H9 (cell line): ENCODE data around the gene NT5DC1. TPM values are rescaled to one million over a fixed set of nuclear protein-coding genes. Genes with fewer than 3 reads are reported as not detected.

ENCODE experiments used
- DNase-seq: peaks from one replicate; pipeline ENCODE4 v3.0.0-alpha.2; 2017
- H2AFZ ChIP-seq: one replicate; pipeline ENCODE4 v1.6.1; 2013; ENCODE audit warnings: mild to moderate bottlenecking, low read length, control low read depth, moderate library complexity
- H2AK5ac ChIP-seq: 2 replicates; pipeline ENCODE4 v1.6.1; 2013; ENCODE audit warnings: low read length, control low read depth, mixed read lengths; ENCODE audit not compliant: insufficient read length
- H2BK120ac ChIP-seq: one replicate; pipeline ENCODE4 v1.6.1; 2013; ENCODE audit warnings: low read depth, mild to moderate bottlenecking, low read length, control low read depth, inconsistent platforms; ENCODE audit not compliant: poor library complexity, severe bottlenecking
- H2BK12ac ChIP-seq: 2 replicates; pipeline ENCODE4 v1.6.1; 2013; ENCODE audit warnings: low read length, control low read depth, mixed read lengths, low read depth; ENCODE audit not compliant: insufficient read length
- H2BK15ac ChIP-seq: 2 replicates; pipeline ENCODE4 v1.6.1; 2013; ENCODE audit warnings: low read depth, low read length, control low read depth
- H2BK20ac ChIP-seq: one replicate; pipeline ENCODE4 v1.6.1; 2013; ENCODE audit warnings: low read depth, mild to moderate bottlenecking, low read length, control low read depth, inconsistent platforms; ENCODE audit not compliant: poor library complexity, severe bottlenecking
- H2BK5ac ChIP-seq: 2 replicates; pipeline ENCODE4 v1.6.1; 2013; ENCODE audit warnings: low read length, control low read depth, mixed read lengths; ENCODE audit not compliant: insufficient read length
- H3K14ac ChIP-seq: 2 replicates; pipeline ENCODE4 v1.6.1; 2013; ENCODE audit warnings: low read length, control low read depth; ENCODE audit not compliant: insufficient read depth
- H3K18ac ChIP-seq: 2 replicates; pipeline ENCODE4 v1.6.1; 2013; ENCODE audit warnings: low read depth, mild to moderate bottlenecking, mixed read lengths, low read length, control low read depth; ENCODE audit not compliant: insufficient read length
- H3K23ac ChIP-seq: 2 replicates; pipeline ENCODE4 v1.6.1; 2013; ENCODE audit warnings: low read length, control low read depth, mixed read lengths, low read depth; ENCODE audit not compliant: insufficient read length
- H3K23me2 ChIP-seq: 2 replicates; pipeline ENCODE4 v1.6.1; 2013; ENCODE audit warnings: low read depth, mild to moderate bottlenecking, mixed read lengths, low read length, control low read depth; ENCODE audit not compliant: insufficient read length, poor library complexity, severe bottlenecking
- H3K27ac ChIP-seq: 2 replicates; pipeline ENCODE4 v1.5.1; 2013; ENCODE audit warnings: low read length, control low read depth, mixed read lengths, low read depth; ENCODE audit not compliant: insufficient read length
- H3K27me3 ChIP-seq: 2 replicates; pipeline ENCODE4 v1.6.1; 2013; ENCODE audit warnings: low read length, control low read depth, inconsistent platforms; ENCODE audit not compliant: insufficient read depth
- H3K4ac ChIP-seq: 2 replicates; pipeline ENCODE4 v1.6.1; 2013; ENCODE audit warnings: low read depth, mild to moderate bottlenecking, control low read depth, inconsistent platforms, low read length, moderate library complexity
- H3K4me1 ChIP-seq: 2 replicates; pipeline ENCODE4 v1.6.1; 2013; ENCODE audit warnings: low read length, control low read depth, inconsistent platforms; ENCODE audit not compliant: insufficient read depth
- H3K4me2 ChIP-seq: 2 replicates; pipeline ENCODE4 v1.6.1; 2013; ENCODE audit warnings: low read length, control low read depth, mixed read lengths; ENCODE audit not compliant: insufficient read length, insufficient read depth
- H3K56ac ChIP-seq: 2 replicates; pipeline ENCODE4 v1.6.1; 2013; ENCODE audit warnings: low read depth, mild to moderate bottlenecking, mixed read lengths, low read length, control low read depth; ENCODE audit not compliant: insufficient read length
- H3K79me1 ChIP-seq: 2 replicates; pipeline ENCODE4 v1.6.1; 2013; ENCODE audit warnings: low read depth, mild to moderate bottlenecking, moderate library complexity, low read length, control low read depth, inconsistent platforms; ENCODE audit not compliant: insufficient read depth, poor library complexity, severe bottlenecking
- H3K79me2 ChIP-seq: 2 replicates; pipeline ENCODE4 v1.6.1; 2013; ENCODE audit warnings: low read length, control low read depth, inconsistent platforms; ENCODE audit not compliant: insufficient read depth
- H3K9ac ChIP-seq: 2 replicates; pipeline ENCODE4 v1.6.1; 2013; ENCODE audit warnings: low read length, control low read depth, mixed read lengths; ENCODE audit not compliant: insufficient read length; ENCODE audit errors: extremely low read depth
- H3K9me3 ChIP-seq: one replicate; pipeline ENCODE4 v1.6.1; 2013; ENCODE audit warnings: low read depth, low read length, inconsistent platforms; ENCODE audit not compliant: control insufficient read depth
- H3T11ph ChIP-seq: one replicate; pipeline ENCODE4 v1.6.1; 2013; ENCODE audit warnings: mild to moderate bottlenecking, low read length, control low read depth, inconsistent platforms
- H4K20me1 ChIP-seq: one replicate; pipeline ENCODE4 v1.6.1; 2013; ENCODE audit not compliant: control insufficient read depth, insufficient read length, insufficient read depth
- H4K5ac ChIP-seq: 2 replicates; pipeline ENCODE4 v1.6.1; 2013; ENCODE audit warnings: low read depth, mild to moderate bottlenecking, mixed read lengths, low read length, control low read depth; ENCODE audit not compliant: insufficient read length
- H4K8ac ChIP-seq: replicated peaks from 2 replicates; pipeline ENCODE4 v1.6.1; 2013; ENCODE audit warnings: low read length, control low read depth, mixed read lengths, low read depth; ENCODE audit not compliant: insufficient read length
- H4K91ac ChIP-seq: 2 replicates; pipeline ENCODE4 v1.6.1; 2013; ENCODE audit warnings: low read depth, mild to moderate bottlenecking, moderate library complexity, mixed read lengths, low read length, control low read depth; ENCODE audit not compliant: insufficient read length
- H3K27ac Mint-ChIP-seq, 3 experiments: 2 replicates in 2 of 3; 3 replicates in 1 of 3; pipeline ENCODE4 v1.8.0; 2020 to 2021; ENCODE audit warnings: mixed read lengths in 3 of 3, mild to moderate bottlenecking in 1 of 3, moderate library complexity in 1 of 3
- H3K27me3 Mint-ChIP-seq: 2 replicates; pipeline ENCODE4 v1.8.0; 2021; ENCODE audit warnings: low read depth, mild to moderate bottlenecking, moderate library complexity, mixed read lengths
- H3K36me3 Mint-ChIP-seq, 3 experiments: 2 replicates in 2 of 3; 3 replicates in 1 of 3; pipeline ENCODE4 v1.8.0; 2020 to 2021; ENCODE audit warnings: low read depth in 3 of 3, mixed read lengths in 3 of 3; ENCODE audit not compliant: insufficient read depth in 1 of 3
- H3K4me1 Mint-ChIP-seq, 2 experiments: 2 replicates each; pipeline ENCODE4 v1.8.0; 2020; ENCODE audit warnings: mixed read lengths in 2 of 2
- H3K4me3 Mint-ChIP-seq, 2 experiments: 2 replicates in 1 of 2; 3 replicates in 1 of 2; pipeline ENCODE4 v1.8.0; 2020 to 2021; ENCODE audit warnings: mild to moderate bottlenecking in 2 of 2, mixed read lengths in 2 of 2, moderate library complexity in 1 of 2
- H3K9me3 Mint-ChIP-seq, 2 experiments: 2 replicates in 1 of 2; 3 replicates in 1 of 2; pipeline ENCODE4 v1.8.0; 2020; ENCODE audit warnings: mild to moderate bottlenecking in 2 of 2, mixed read lengths in 2 of 2, moderate library complexity in 1 of 2
- CTCF ChIP-seq: fragments of 200-600 bp; sonication (generic); conservative IDR thresholded peaks from 3 replicates; pipeline ENCODE4 v1.8.0; 2021; ENCODE audit warnings: antibody characterized with exemption, mild to moderate bottlenecking
- WGBS: extraction: QIAGEN DNeasy Blood & Tissue Kit; methylation state at CpG from one replicate; pipeline ENCODE4 v1.1.7; 2013; ENCODE audit warnings: missing lambda C conversion rate, low lambda C conversion rate, mixed read lengths; ENCODE audit not compliant: insufficient read length; ENCODE audit errors: extremely low coverage; 5-methylcytosine and 5-hydroxymethylcytosine counted together
- total RNA-seq: library from RNA; stranded (reverse); gene quantifications from 2 replicates; pipeline ENCODE4 v1.2.1, GENCODE V29; 2021

Gene NT5DC1
- total RNA-seq, 1 experiment from 2014 or later: 64.9 TPM

DNA sequence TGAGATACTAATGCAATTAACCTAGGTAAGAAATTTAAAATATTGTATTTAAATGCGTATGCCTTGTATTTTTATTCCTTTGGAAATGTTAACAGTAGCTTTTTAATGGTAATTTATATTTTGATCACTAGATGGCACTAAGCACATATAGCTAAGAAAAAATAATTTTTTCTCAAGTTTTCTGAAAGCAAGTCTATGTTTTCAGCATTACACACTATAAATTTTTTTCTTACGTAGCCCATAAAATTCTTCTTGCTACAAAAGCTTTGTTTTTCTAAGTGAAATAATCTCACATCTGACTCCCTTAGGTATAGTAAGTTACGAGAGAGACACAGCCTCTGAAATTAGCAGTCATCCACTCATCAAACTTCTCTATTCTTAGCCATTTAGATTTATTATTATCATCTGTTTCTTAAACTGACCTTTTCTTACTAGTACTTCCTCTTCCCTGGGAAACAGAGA lies 117.5 kb downstream of the NT5DC1 start:
- Histone ChIP-seq H2BK120ac (no peak overlapping the region), H2BK15ac (no peak overlapping the region), H3T11ph (no peak overlapping the region), H3K23me2 (no peaks in the 10 kb centered on the region), H3K27ac (no peak overlapping the region), H3K27me3 (no peaks in the 10 kb centered on the region), H3K4ac (no peak overlapping the region), H2BK12ac (no peak overlapping the region), H3K79me2 (no peaks in the 10 kb centered on the region), H3K79me1 (no peaks in the 10 kb centered on the region), H2AFZ (no peak overlapping the region), H3K4me2 (no peak overlapping the region), H3K4me1 (no peaks in the 10 kb centered on the region), H2BK5ac (no peak overlapping the region), H3K9ac (no peak overlapping the region), H3K14ac (no peak overlapping the region), H4K20me1 (no peaks in the 10 kb centered on the region), H3K18ac (no peak overlapping the region), H3K23ac (no peak overlapping the region), H4K8ac (no peak overlapping the region), H2BK20ac (no peak overlapping the region), H4K91ac (no peak overlapping the region), H3K56ac (no peak overlapping the region), H3K9me3 (no peaks in the 10 kb centered on the region), H2AK5ac (no peak overlapping the region), H4K5ac (no peak overlapping the region)
- H3K4me1 Mint-ChIP-seq: peaks cover 8% of the 10 kb centered on the region in 2 experiments
- no peaks in the 10 kb centered on the region for H3K9me3 Mint-ChIP-seq
- peaks cover 0 to under 1% (median under 1%) of the 10 kb centered on the region in 3 experiments; a peak in 3 of 7 replicates for H3K36me3 Mint-ChIP-seq
- H3K27me3 Mint-ChIP-seq: no peaks in the 10 kb centered on the region
- no peak for DNase-seq
- no CpG with 5 or more reads among the region's 3 CpGs for WGBS
- H3K4me3 Mint-ChIP-seq: no peak overlapping the region
- H3K27ac Mint-ChIP-seq: no peak overlapping the region
- TF ChIP-seq CTCF: peak; percentile 66
